H1 (cell line): ENCODE data around the gene HTRA2. TPM values are rescaled to one million over a fixed set of nuclear protein-coding genes. Genes with fewer than 3 reads are reported as not detected.
A peak's percentile ranks its signal among the peaks of the same experiment; 100 is the strongest.

Source experiments
- CTCF ChIA-PET: fragments of 300-600 bp; sonication (Branson Sonifier 250); formaldehyde crosslinking; loops from one replicate; lab custom pipeline; 2021; ENCODE audit not compliant: partially characterized antibody; lab: Charles Lee
- POLR2A ChIA-PET: fragments of 300-600 bp; sonication (Branson Sonifier 250); formaldehyde crosslinking; loops from one replicate; lab custom pipeline; 2021; ENCODE audit warnings: inconsistent platforms; ENCODE audit not compliant: partially characterized antibody; lab: Charles Lee
- DNase-seq, 2 experiments: peaks; one replicate each; pipeline versions ENCODE4 v3.0.0 to v3.0.0-alpha.2; 2010 to 2022; ENCODE audit warnings: low spot score in 2 of 2, low read depth in 1 of 2, mixed read lengths in 1 of 2
- FAIRE-seq: peaks from 2 replicates; lab custom pipeline; 2011; peaks lifted over from hg19 to GRCh38; lab: Jason Lieb, UNC
- H2AFZ ChIP-seq: 2 replicates; pipeline ENCODE4 v1.8.1; 2012; ENCODE audit warnings: low read length, inconsistent platforms
- H2AK5ac ChIP-seq: 2 replicates; pipeline ENCODE4 v1.6.1; 2013; ENCODE audit warnings: low read depth, low read length
- H2BK120ac ChIP-seq: replicated peaks from 2 replicates; pipeline ENCODE3; 2013; ENCODE audit warnings: low read depth, low read length, inconsistent platforms
- H2BK12ac ChIP-seq: 2 replicates; pipeline ENCODE4 v1.6.1; 2013; ENCODE audit warnings: low read depth, low read length
- H2BK15ac ChIP-seq: 2 replicates; pipeline ENCODE4 v1.6.1; 2013; ENCODE audit warnings: low read length
- H2BK20ac ChIP-seq: 2 replicates; pipeline ENCODE4 v1.6.1; 2013; ENCODE audit warnings: low read length
- H2BK5ac ChIP-seq: 2 replicates; pipeline ENCODE4 v1.6.1; 2013; ENCODE audit warnings: low read depth, low read length
- H3K14ac ChIP-seq: 2 replicates; pipeline ENCODE4 v1.6.1; 2013; ENCODE audit warnings: inconsistent platforms; ENCODE audit not compliant: insufficient read length
- H3K18ac ChIP-seq: 2 replicates; pipeline ENCODE4 v1.6.1; 2013; ENCODE audit warnings: low read length; ENCODE audit errors: extremely low read depth
- H3K23ac ChIP-seq: 2 replicates; pipeline ENCODE4 v1.6.1; 2013; ENCODE audit warnings: inconsistent platforms; ENCODE audit not compliant: insufficient read length
- H3K23me2 ChIP-seq: 2 replicates; pipeline ENCODE4 v1.6.1; 2013; ENCODE audit warnings: low read depth, low read length
- H3K27ac ChIP-seq: 2 replicates; pipeline ENCODE4 v1.6.1; 2011; ENCODE audit warnings: low read depth, low read length, inconsistent platforms
- H3K27me3 ChIP-seq, 4 experiments: replicated peaks in 1 of 4; 1 replicate in 1 of 4; 2 replicates in 3 of 4; pipeline versions ENCODE4 v1.6.1 to v1.8.1; 2011 to 2013; ENCODE audit warnings: low read length in 3 of 4, mild to moderate bottlenecking in 3 of 4, inconsistent platforms in 2 of 4, mixed read lengths in 2 of 4, moderate library complexity in 1 of 4; ENCODE audit not compliant: control insufficient read depth in 3 of 4, insufficient read depth in 3 of 4; ENCODE audit errors: extremely low read depth in 1 of 4
- H3K36me3 ChIP-seq, 4 experiments: 2 replicates each; pipeline versions ENCODE4 v1.6.1 to v1.8.1; 2011 to 2013; ENCODE audit warnings: mild to moderate bottlenecking in 4 of 4, low read length in 3 of 4, moderate library complexity in 2 of 4, control low read depth in 1 of 4, inconsistent platforms in 1 of 4; ENCODE audit not compliant: insufficient read depth in 4 of 4, control insufficient read depth in 2 of 4
- H3K4ac ChIP-seq: replicated peaks from 2 replicates; pipeline ENCODE3; 2013; ENCODE audit warnings: low read length, low read depth, mixed read lengths, inconsistent platforms; ENCODE audit not compliant: insufficient read length
- H3K4me1 ChIP-seq, 4 experiments: replicated peaks in 1 of 4; 1 replicate in 1 of 4; 2 replicates in 3 of 4; pipeline versions ENCODE4 v1.6.1 to v1.8.1; 2011 to 2013; ENCODE audit warnings: low read length in 3 of 4, inconsistent platforms in 2 of 4, mixed read lengths in 1 of 4; ENCODE audit not compliant: insufficient read depth in 4 of 4, control insufficient read depth in 3 of 4
- H3K4me2 ChIP-seq, 2 experiments: 2 replicates each; pipeline versions ENCODE4 v1.6.1 to v1.8.1; 2011 to 2013; ENCODE audit warnings: low read depth in 2 of 2, low read length in 2 of 2, control low read depth in 1 of 2, inconsistent platforms in 1 of 2, mild to moderate bottlenecking in 1 of 2; ENCODE audit not compliant: insufficient read depth in 1 of 2
- H3K4me3 ChIP-seq, 4 experiments: fragments of 200-600, 300-600 bp in 1 of 4; sonication (generic), shearing (Covaris generic), sonication (Bioruptor Twin) in 1 of 4; 2 replicates each; pipeline versions ENCODE4 v1.5.1 to v1.8.1; 2011 to 2016; ENCODE audit warnings: low read length in 4 of 4, low read depth in 3 of 4, control low read depth in 2 of 4, inconsistent platforms in 2 of 4, mild to moderate bottlenecking in 2 of 4, mixed read lengths in 1 of 4, moderate library complexity in 1 of 4; ENCODE audit not compliant: insufficient read depth in 2 of 4; ENCODE audit errors: extremely low read depth in 1 of 4
- H3K56ac ChIP-seq: replicated peaks from 2 replicates; pipeline ENCODE3; 2013; ENCODE audit warnings: low read depth, mild to moderate bottlenecking, mixed read lengths, low read length, inconsistent platforms; ENCODE audit not compliant: insufficient read length
- H3K79me1 ChIP-seq: 2 replicates; pipeline ENCODE4 v1.6.1; 2013; ENCODE audit warnings: low read depth, low read length, control low read depth
- H3K79me2 ChIP-seq, 2 experiments: 2 replicates each; pipeline versions ENCODE4 v1.6.1 to v1.8.1; 2012 to 2013; ENCODE audit warnings: low read length in 2 of 2, mild to moderate bottlenecking in 2 of 2, inconsistent platforms in 1 of 2; ENCODE audit not compliant: insufficient read depth in 2 of 2, control insufficient read depth in 1 of 2
- H3K9ac ChIP-seq, 4 experiments: replicated peaks in 1 of 4; 1 replicate in 1 of 4; 2 replicates in 3 of 4; pipeline versions ENCODE4 v1.6.1 to v1.8.1; 2011 to 2013; ENCODE audit warnings: low read depth in 3 of 4, low read length in 3 of 4, control low read depth in 2 of 4, mild to moderate bottlenecking in 2 of 4, moderate library complexity in 2 of 4, inconsistent platforms in 1 of 4; ENCODE audit errors: extremely low read depth in 1 of 4
- H3K9me3 ChIP-seq, 2 experiments: 2 replicates each; pipeline versions ENCODE4 v1.6.1 to v1.8.1; 2012 to 2013; ENCODE audit warnings: mild to moderate bottlenecking in 2 of 2, moderate library complexity in 2 of 2, control low read depth in 1 of 2, inconsistent platforms in 1 of 2, low read depth in 1 of 2, low read length in 1 of 2, mixed read lengths in 1 of 2; ENCODE audit not compliant: insufficient read depth in 2 of 2
- H4K20me1 ChIP-seq, 2 experiments: replicated peaks in 1 of 2; 2 replicates each; pipeline versions ENCODE3 to v1.8.1; 2011 to 2013; ENCODE audit warnings: inconsistent platforms in 2 of 2, low read length in 2 of 2, mild to moderate bottlenecking in 1 of 2; ENCODE audit not compliant: insufficient read depth in 2 of 2, control insufficient read depth in 1 of 2
- H4K5ac ChIP-seq: 2 replicates; pipeline ENCODE4 v1.6.1; 2013; ENCODE audit warnings: low read length, low read depth, mixed read lengths, inconsistent platforms; ENCODE audit not compliant: insufficient read length
- H4K8ac ChIP-seq: 2 replicates; pipeline ENCODE4 v1.8.0; 2013; ENCODE audit warnings: mild to moderate bottlenecking, moderate library complexity, low read length, inconsistent platforms; ENCODE audit not compliant: insufficient read depth; ENCODE audit errors: extremely low read depth
- H4K91ac ChIP-seq: replicated peaks from 2 replicates; pipeline ENCODE3; 2013; ENCODE audit warnings: low read length, mixed read lengths, inconsistent platforms; ENCODE audit not compliant: insufficient read length
- WGBS, 2 experiments: shearing (Covaris generic) in 1 of 2; methylation state at CpG; one replicate each; pipeline versions ENCODE4 v1.1.6 to v1.1.7; 2013 to 2015; ENCODE audit warnings: low lambda C conversion rate in 2 of 2, mixed read lengths in 2 of 2, inconsistent platforms in 1 of 2, low coverage in 1 of 2, missing lambda C conversion rate in 1 of 2; ENCODE audit not compliant: insufficient replicate concordance in 2 of 2, insufficient coverage in 1 of 2, insufficient read length in 1 of 2; ENCODE audit errors: extremely low coverage in 1 of 2, missing lambda C conversion rate in 1 of 2; 5-methylcytosine and 5-hydroxymethylcytosine counted together
- polyA plus RNA-seq, 7 experiments: library from polyadenylated mRNA; depleted of rRNA in 3 of 7; stranded (reverse) in 5 of 7; unstranded in 2 of 7; fragments of >200 nt in 5 of 7; fragments of 200-250 nt in 2 of 7; gene quantifications; 1 replicate in 5 of 7; 2 replicates in 1 of 7; 4 replicates in 1 of 7; pipeline versions ENCODE4 v1.2.1 to v1.2.3, GENCODE V29; 2011 to 2013; ENCODE audit warnings: missing spikeins in 2 of 7, mixed read lengths in 2 of 7
- total RNA-seq: library from RNA; stranded (reverse); fragmentation: NEBNext Ultra II Directional; extraction: Animal tissue kit (Norgen Biotek cat#: 25700); gene quantifications from 2 replicates; pipeline ENCODE4 v1.2.1, GENCODE V29; 2021

The HTRA2 gene
- total and polyA plus RNA-seq, 2 of the 8 experiments (the other 6 are each of a cell fraction or from before 2014, with no cell fraction given) = 21.6 to 37.6 TPM

DNA sequence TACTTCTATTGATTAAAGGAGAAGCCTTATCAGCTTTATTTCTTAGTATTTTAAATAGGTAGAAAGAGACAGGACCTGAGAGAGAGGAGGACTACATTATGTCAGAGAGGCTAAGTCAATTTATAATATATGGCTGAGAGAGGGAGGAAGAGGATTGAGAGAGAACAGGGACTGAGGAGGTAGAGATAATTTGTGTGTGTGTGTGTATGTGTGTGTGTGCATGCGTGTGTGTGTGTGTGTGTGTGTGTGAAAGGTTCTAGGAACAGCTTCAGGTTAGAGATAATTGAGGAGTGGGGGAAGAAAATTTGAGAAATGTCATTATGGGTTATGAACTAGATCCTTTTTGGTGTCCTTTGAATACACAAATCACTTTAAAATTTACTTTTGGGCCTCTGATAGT lies 40.0 kb downstream of the HTRA2 start:
- WGBS, 2 experiments = 69% methylated on average over 1 of the region's 1 CpG; no CpG with 5 or more reads in 1 of the 2 experiments

More for the DNA sequence above, 40.0 kb downstream of the HTRA2 start:
- H3K9me3 ChIP-seq = no peaks in the 10 kb centered on the region
- no peak overlapping the region for H4K8ac ChIP-seq
- H2BK12ac ChIP-seq = no peak overlapping the region
- no peak overlapping the region for H3K9ac ChIP-seq
- no peak overlapping the region for H4K91ac ChIP-seq
- DNase-seq (no peak), FAIRE-seq (no peak)
- CTCF ChIA-PET = interaction anchor here (4.4 kb wide), 1 partner anchor 17 kb away, joined by 24 read pairs; no protein-coding TSS in a partner anchor
- no peaks in the 10 kb centered on the region for H3K36me3 ChIP-seq
- H2BK15ac ChIP-seq = no peak overlapping the region
- no peak overlapping the region for H4K5ac ChIP-seq
- no peak overlapping the region for H2AFZ ChIP-seq
- no peaks in the 10 kb centered on the region for H3K27me3 ChIP-seq
- no peak overlapping the region for H2AK5ac ChIP-seq
- no peak overlapping the region for H3K4me2 ChIP-seq
- peak overlapping the region; percentile 90 for H3K56ac ChIP-seq
- no peak overlapping the region for H3K18ac ChIP-seq
- H3K14ac ChIP-seq = no peak overlapping the region
- POLR2A ChIA-PET = interaction anchor here (1.7 kb wide), 1 partner anchor 14 kb away, joined by 5 read pairs; no protein-coding TSS in a partner anchor
- no peak overlapping the region for H2BK5ac ChIP-seq
- H3K4ac ChIP-seq = no peak overlapping the region
- H3K79me2 ChIP-seq = no peaks in the 10 kb centered on the region
- no peak overlapping the region for H2BK120ac ChIP-seq
- H3K4me1 ChIP-seq = no peaks in the 10 kb centered on the region
- no peak overlapping the region for H3K4me3 ChIP-seq
- H4K20me1 ChIP-seq = no peaks in the 10 kb centered on the region
- H3K79me1 ChIP-seq = 0 out of 2 replicates have a peak, but pooled peaks cover 2% of the 10 kb centered on the region
- no peak overlapping the region for H3K23ac ChIP-seq
- peaks cover 2% of the 10 kb centered on the region; the same call in 1 of the 2 replicates for H3K23me2 ChIP-seq
- H3K27ac ChIP-seq = no peak overlapping the region
- H2BK20ac ChIP-seq = no peak overlapping the region
